ENCODE data around the gene EIF4G2. TPM values are rescaled to one million over a fixed set of nuclear protein-coding genes. Genes with fewer than 3 reads are reported as not detected.

The EIF4G2 gene
- total and polyA plus RNA-seq, 2 of the 8 experiments (the other 6 are each of a cell fraction or from before 2014, with no cell fraction given): 438 to 964 TPM

GRCh38 chr11:10785146-10785474 is 23.6 kb downstream of the EIF4G2 start:
- Histone ChIP-seq H3K27ac (ENCODE audit: low read depth, low read length) (no peak overlapping the region), H4K8ac (ENCODE audit: extremely low read depth, insufficient read depth, low read length) (no peak overlapping the region), H2BK5ac (ENCODE audit: low read depth, low read length) (no peak overlapping the region), H2BK120ac (replicated peaks; ENCODE audit: low read depth, low read length) (no peak overlapping the region), H3K4me2 (ENCODE audit: insufficient read depth in 1 of 2, low read depth in 2 of 2, low read length in 2 of 2) (no peak overlapping the region), H3K9me3 (ENCODE audit: insufficient read depth in 2 of 2, low read depth in 1 of 2, low read length in 1 of 2) (no peaks in the 10 kb centered on the region), H2AK5ac (ENCODE audit: low read depth, low read length) (no peak overlapping the region), H3K9ac (replicated peaks in 1 of 4; ENCODE audit: extremely low read depth in 1 of 4, low read depth in 3 of 4, low read length in 3 of 4) (no peak overlapping the region), H3K56ac (replicated peaks; ENCODE audit: insufficient read length, low read depth, low read length) (no peak overlapping the region), H4K5ac (ENCODE audit: insufficient read length, low read depth, low read length) (no peak overlapping the region), H3K27me3 (replicated peaks in 1 of 4; ENCODE audit: control insufficient read depth in 3 of 4, extremely low read depth in 1 of 4, insufficient read depth in 3 of 4, low read length in 3 of 4) (no peaks in the 10 kb centered on the region), H2BK12ac (ENCODE audit: low read depth, low read length) (no peak overlapping the region), H3K23ac (ENCODE audit: insufficient read length) (no peak overlapping the region), H4K20me1 (replicated peaks in 1 of 2; ENCODE audit: control insufficient read depth in 1 of 2, insufficient read depth in 2 of 2, low read length in 2 of 2) (no peaks in the 10 kb centered on the region), H3K14ac (ENCODE audit: insufficient read length) (no peak overlapping the region), H3K4ac (replicated peaks; ENCODE audit: insufficient read length, low read depth, low read length) (no peak overlapping the region), H3K36me3 (ENCODE audit: control insufficient read depth in 2 of 4, insufficient read depth in 4 of 4, low read length in 3 of 4) (no peaks in the 10 kb centered on the region), H3K79me1 (ENCODE audit: low read depth, low read length) (no peaks in the 10 kb centered on the region), H3K23me2 (ENCODE audit: low read depth, low read length) (no peaks in the 10 kb centered on the region), H2AFZ (ENCODE audit: low read length) (no peak overlapping the region), H4K91ac (replicated peaks; ENCODE audit: insufficient read length, low read length) (no peak overlapping the region), H3K79me2 (ENCODE audit: control insufficient read depth in 1 of 2, insufficient read depth in 2 of 2, low read length in 2 of 2) (no peaks in the 10 kb centered on the region), H3K4me1 (replicated peaks in 1 of 4; ENCODE audit: control insufficient read depth in 3 of 4, insufficient read depth in 4 of 4, low read length in 3 of 4) (peaks cover 0 to 3% (median 1%) of the 10 kb centered on the region in 4 experiments; a peak in 4 of 7 replicates), H3K18ac (ENCODE audit: extremely low read depth, low read length) (no peak overlapping the region), H3K4me3 (ENCODE audit: extremely low read depth in 1 of 4, insufficient read depth in 2 of 4, low read depth in 3 of 4, low read length in 4 of 4) (no peak overlapping the region), H2BK20ac (ENCODE audit: low read length) (no peak overlapping the region), H2BK15ac (ENCODE audit: low read length) (no peak overlapping the region)
- POLR2A ChIA-PET (ENCODE audit: partially characterized antibody): interaction anchor here (1.3 to 28.5 kb wide), 4 partner anchors 13 to 148 kb away, joined by 3 to 595 read pairs (median 34); partner anchors contain the start of gene EIF4G2
- CTCF ChIA-PET (ENCODE audit: partially characterized antibody): interaction anchor here (0.7 to 2.1 kb wide), 2 partner anchors 14 to 125 kb away, joined by 3 to 8 read pairs; no protein-coding TSS in a partner anchor
- DNase-seq (ENCODE audit: low read depth in 1 of 2, low spot score in 2 of 2): no peak
- FAIRE-seq: no peak
- WGBS, 2 experiments (ENCODE audit: extremely low coverage in 1 of 2, insufficient coverage in 1 of 2, insufficient read length in 1 of 2, insufficient replicate concordance in 2 of 2, low coverage in 1 of 2, low lambda C conversion rate in 2 of 2, missing lambda C conversion rate in 1 of 2): 90% methylated on average over 4 of the region's 4 CpGs; no CpG with 5 or more reads in 1 of the 2 experiments
- TF ChIP-seq CTBP2 (IDR thresholded peaks at IDR 0.05; ENCODE audit: borderline replicate concordance, insufficient read depth, insufficient read length, low read length): no peak
- no peak for TF ChIP-seq TBP (IDR thresholded peaks at IDR 0.05; ENCODE audit: low read depth, low read length)
- TF ChIP-seq YY1 (IDR thresholded peaks at IDR 0.05; ENCODE audit: low read depth, low read length): no peak
- TF ChIP-seq RFX5 (IDR thresholded peaks at IDR 0.05; ENCODE audit: borderline replicate concordance, low read depth, low read length): no peak
- TF ChIP-seq NANOG (IDR thresholded peaks at IDR 0.05; ENCODE audit: insufficient read depth, low read depth, low read length, poor library complexity, severe bottlenecking): no peak
- TF ChIP-seq NRF1 (IDR thresholded peaks at IDR 0.05; ENCODE audit: low read depth, low read length): no peak
- no peak for TF ChIP-seq CHD1 (IDR thresholded peaks at IDR 0.05; ENCODE audit: low read depth, low read length)
- no peak for TF ChIP-seq RNF2 (IDR thresholded peaks at IDR 0.05; ENCODE audit: borderline replicate concordance, low read depth, low read length, missing control alignments, poor library complexity, severe bottlenecking)
- TF ChIP-seq CHD2 (IDR thresholded peaks at IDR 0.05; ENCODE audit: low read length): no peak
- no peak for TF ChIP-seq E2F6 (IDR thresholded peaks at IDR 0.05)
- no peak for TF ChIP-seq FOSL1 (IDR thresholded peaks at IDR 0.05; ENCODE audit: insufficient read depth, low read depth, low read length)
- TF ChIP-seq HDAC2 (IDR thresholded peaks at IDR 0.05; ENCODE audit: borderline replicate concordance in 1 of 2, low read depth in 2 of 2, low read length in 2 of 2): no peak
- no peak for TF ChIP-seq SAP30 (IDR thresholded peaks at IDR 0.05; ENCODE audit: insufficient read depth, insufficient replicate concordance, low read length)

All from H1 (cell line).